ENCODE results near the gene ANKRD39.

Gene ANKRD39

DNA sequence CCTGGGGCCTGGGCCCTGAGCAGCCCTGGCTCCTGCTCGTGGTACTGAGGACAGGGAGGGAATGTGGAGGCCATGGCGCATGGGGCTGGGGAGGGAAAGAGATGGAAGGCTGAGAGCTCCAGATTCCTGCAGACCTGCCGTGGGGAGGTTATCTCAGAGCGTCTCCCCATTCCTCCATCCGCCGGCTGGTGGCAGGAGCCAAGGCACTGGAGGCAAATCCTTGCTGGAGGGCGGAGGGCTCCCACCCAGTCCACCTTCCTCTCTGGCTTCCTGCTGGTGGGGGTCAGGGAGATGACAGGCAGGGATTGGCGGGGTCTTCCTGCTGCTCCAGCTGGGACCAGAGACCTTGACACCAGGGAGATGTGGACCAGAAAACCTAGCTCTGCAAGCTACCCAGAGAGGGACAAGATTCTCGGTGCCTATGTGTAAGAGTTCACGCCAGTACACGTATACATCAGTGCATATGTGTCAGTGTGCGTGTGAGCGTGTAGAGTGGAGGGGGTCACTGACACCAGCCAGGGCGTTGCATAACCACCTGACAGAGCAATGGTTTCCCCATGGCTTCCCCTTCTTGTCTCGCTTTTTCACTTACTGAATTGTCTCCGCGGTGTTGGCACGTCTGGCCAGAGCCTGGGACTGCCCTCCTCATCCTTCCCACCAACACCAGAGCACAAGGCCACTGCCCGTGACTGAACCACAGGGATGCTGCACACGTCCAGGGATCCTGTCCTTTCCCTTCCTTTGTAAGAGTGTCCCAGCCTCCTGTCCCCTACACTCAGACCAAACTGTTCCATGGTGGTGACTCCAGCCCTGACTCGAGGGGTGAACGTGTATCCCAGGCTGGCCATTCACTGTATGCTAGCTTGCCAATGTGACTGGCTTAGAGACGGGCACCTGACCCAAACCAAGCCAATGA is 27.9 kb upstream of the ANKRD39 start:
- no peak for DNase-seq

DNA sequence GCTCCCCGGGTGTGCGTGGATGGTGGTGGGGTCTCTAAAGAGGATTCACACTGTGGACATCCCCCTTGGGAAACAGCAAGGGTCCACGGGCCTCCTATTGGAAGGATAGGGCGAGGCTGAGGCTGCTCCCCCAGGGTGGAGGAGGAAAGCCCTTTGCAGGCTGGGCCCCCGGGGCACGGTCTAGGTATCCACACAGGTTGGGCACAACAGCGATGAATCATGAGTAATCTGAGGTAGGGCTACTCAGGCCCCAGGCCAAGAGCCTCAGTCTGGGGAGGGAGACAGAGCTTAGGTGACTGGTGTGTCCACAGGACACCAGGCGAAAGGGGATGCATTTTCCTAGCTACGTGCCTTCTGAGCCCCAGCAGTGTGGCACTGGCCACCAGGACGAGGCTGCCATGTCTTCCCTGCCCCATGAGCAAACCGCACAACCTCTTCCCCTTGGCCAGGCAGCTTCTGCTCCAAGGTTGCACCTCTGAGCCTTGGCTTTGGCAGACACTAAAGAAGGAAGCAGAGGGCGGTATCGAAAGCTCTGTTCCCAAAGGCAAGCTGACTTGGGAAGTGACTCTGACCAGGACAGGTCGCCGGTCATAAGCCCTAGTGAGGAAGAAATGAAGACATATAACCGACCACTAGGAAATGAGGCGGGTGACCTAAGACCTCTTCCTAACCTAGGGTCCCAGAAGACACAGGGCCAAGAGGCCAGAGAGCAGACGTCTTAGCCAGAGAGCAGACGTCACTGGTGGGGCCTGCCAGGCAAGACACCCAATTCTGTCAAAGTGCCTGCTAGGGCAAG is 26.7 kb upstream of the ANKRD39 start:
- no peak for DNase-seq

GRCh38 chr2:96883306-96883705 is 25.5 kb upstream of the ANKRD39 start:
- no peak for DNase-seq

GRCh38 chr2:96882906-96883305 is 25.1 kb upstream of the ANKRD39 start:
- no peak for DNase-seq

GRCh38 chr2:96882230-96882629 is 24.4 kb upstream of the ANKRD39 start:
- no peak for DNase-seq

DNA sequence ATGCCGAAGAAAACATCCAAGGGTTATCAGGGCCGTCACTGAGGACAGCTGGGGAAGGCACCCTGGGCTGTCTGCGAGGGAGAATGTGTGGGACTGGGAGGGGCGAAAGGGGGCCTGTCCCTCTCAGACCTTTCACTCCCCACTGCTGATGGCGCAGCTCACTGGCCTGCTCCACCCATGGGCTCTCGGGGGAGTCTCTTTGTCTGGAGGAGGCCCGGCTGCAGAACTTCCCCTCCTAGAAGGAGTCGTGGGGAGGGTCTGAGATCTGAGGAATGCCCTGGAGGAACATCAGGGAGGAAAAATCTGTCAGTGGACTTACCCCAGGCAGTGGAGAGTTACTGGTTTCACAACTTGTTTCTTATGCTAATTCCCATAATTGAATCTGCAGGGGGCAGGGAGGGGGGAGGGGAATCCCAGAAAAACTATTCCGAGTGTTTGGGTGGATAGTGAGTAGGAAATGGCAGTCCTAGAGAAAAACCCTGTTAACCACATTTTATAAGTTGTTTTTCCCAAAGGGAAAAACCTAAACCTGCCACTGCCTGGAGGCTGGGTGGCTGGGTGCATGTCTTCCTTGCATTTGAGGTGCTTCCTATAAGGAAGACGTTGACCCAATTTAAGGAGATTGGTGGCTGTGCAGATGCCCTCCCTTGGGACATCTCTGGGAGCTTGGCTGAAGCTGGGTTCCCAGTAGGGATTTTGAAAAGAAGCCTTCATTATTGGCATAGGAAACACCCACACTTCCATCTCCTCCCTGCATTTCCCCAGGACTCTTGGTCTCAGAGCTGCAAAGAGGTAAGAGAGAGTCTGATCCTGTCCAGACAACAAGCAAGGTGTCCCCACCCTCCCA is 23.8 kb upstream of the ANKRD39 start:
- DNase-seq: no peak

GRCh38 chr2:96880891-96881273 is 23.1 kb upstream of the ANKRD39 start:
- DNase-seq: no peak

DNA sequence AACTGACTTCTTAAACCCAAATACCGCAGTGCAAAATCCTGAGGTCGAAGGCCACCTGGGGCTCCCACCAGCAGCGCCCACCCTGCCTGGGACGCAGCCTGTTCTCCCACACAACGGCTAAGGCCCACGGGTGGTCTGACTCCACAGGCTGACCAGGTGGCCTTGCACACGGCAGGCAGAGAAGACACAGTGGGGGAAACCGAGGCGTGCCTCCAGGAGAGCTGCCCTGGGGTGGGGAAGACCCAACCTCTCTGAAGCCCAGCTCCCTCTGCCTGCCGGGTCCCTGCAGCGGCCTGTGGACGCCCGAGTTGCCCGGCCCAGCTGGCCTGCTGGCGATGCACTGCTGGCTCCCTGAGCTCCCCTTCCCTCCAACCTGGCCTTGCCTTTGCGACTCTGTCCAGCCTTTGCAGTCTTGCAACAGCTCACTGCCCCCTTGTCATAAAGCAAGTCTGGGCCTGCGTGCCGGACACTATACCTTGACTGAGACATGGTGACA is 21.8 kb upstream of the ANKRD39 start:
- no peak for DNase-seq

- DNase-seq: no peak
These were observed 21.2 kb upstream of the ANKRD39 start for GRCh38 chr2:96878796-96879544.

- no peak for DNase-seq
These were observed 20.4 kb upstream of the ANKRD39 start for GRCh38 chr2:96878171-96878570.

GRCh38 chr2:96877631-96878092 is 19.8 kb upstream of the ANKRD39 start:
- DNase-seq: no peak

GRCh38 chr2:96877042-96877451 is 19.2 kb upstream of the ANKRD39 start:
- no peak for DNase-seq

GRCh38 chr2:96876269-96877041 is 18.6 kb upstream of the ANKRD39 start:
- no peak for DNase-seq

DNA sequence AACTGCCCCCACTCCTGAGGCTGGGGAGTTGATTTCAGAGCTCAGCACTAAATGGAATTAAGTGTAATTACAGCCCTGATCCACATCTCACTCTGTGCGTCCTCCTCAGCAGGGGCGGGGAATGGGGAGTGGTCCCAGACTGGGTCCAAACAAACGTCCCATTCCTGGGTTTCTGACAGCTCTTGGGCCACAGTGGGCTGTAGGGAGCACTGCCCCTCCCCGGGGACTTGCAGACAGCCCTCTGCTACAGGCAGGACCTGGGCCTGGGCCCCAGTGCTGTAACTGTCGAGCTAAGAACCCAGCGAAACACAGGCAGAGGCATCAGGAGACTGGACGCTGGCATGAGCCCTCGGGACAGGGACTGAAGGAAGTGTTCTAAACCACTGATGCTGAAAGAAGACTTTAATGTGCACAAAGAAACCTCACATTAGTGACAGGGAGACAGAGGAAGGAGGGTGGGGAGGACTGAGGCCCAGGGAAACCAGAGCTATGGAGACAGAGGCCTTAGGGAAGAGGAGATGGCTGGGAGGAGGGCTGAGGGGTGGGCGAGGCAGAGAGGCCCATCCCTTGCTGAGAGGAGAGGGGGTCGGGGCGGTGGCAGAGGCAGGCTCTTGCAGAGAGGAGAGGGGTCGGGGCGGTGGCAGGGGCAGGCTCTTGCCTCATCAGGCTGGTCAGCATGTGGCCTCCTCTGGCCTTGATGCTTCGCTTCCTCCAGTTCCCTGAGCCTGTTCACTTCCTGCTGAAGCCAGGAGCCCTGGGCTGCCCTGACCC is 17.9 kb upstream of the ANKRD39 start:
- DNase-seq: no peak

DNA sequence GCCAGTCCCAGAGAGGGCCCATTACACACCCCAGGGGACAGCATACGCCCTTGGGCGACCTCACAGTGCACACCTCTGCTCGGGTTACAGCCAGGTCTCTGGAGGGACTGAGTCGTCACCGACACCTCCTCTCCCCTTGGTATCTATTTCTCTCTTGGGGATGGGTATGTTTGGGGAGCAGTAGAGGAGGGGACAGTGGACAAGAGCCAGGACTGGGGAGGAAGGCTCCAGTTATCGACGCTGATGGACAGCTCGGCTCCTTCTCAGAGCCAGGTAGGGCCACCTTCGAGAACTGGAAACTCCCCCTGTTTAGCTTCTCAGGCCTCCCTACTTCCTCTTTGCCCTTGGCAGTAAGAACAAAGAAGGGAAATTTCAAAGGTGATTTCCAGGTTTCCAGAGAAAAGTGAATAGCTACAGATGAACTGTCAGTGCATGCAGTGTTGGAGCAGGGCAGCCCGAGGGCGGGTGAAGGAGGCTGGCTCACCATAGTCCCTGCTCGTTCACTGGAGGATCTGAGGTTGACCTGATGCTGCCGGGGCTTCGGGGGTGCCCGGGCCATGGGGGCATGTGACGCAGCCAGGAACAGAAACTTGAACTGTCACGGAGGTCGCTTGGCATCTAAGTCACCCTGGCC is 16.5 kb upstream of the ANKRD39 start:
- no peak for DNase-seq

DNA sequence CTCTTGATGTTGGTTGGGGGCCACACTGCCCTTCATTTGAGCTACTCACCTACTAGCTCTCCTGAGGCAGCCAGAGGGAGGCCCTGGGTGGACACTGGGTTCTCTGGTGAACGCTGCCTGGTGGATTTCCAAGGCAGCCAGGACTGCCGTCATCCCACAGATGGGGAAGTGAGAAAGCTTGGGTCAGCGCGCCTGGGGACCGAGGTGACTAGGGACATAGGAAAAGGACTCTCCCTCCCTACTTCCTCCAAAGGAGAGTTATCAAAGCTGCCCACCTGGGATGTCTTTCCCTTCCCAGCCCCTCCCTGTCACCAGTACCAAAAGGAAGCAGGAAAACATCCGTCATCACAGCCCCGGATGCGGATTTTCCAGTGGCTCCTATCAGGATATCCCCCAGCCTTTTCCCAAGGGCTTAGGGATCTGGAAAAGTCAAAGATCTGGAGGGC is 15.9 kb upstream of the ANKRD39 start:
- no peak for DNase-seq

GRCh38 chr2:96872591-96873349 is 15.0 kb upstream of the ANKRD39 start:
- DNase-seq: no peak

GRCh38 chr2:96870626-96871255 is 12.9 kb upstream of the ANKRD39 start:
- DNase-seq: no peak
